ENCODE data around the gene FTCDNL1. TPM values are rescaled to one million over a fixed set of nuclear protein-coding genes. Genes with fewer than 3 reads are reported as not detected.

The FTCDNL1 gene
- polyA plus RNA-seq, 4 donors: 0.54 to 5.6 (median 0.85) TPM

- 89 to 93% (median 93%) methylated on average over 3 of the region's 3 CpGs for WGBS, 3 donors
- DNase-seq (no peak), FAIRE-seq (no peak)
- H3K4me3 ChIP-seq (ENCODE audit: low read depth in 1 of 3, low read length in 3 of 3): no peak overlapping the region
- H3K27me3 ChIP-seq (ENCODE audit: control insufficient read depth in 3 of 3, insufficient read depth in 3 of 3, low read length in 3 of 3): no peaks in the 10 kb centered on the region
- H3K36me3 ChIP-seq (ENCODE audit: control insufficient read depth in 3 of 3, insufficient read depth in 2 of 3, low read depth in 1 of 3, low read length in 3 of 3): no peaks in the 10 kb centered on the region
- H3K4me1 ChIP-seq (ENCODE audit: control insufficient read depth in 3 of 3, insufficient read depth in 2 of 3, low read depth in 1 of 3, low read length in 2 of 3): no peaks in the 10 kb centered on the region
- H3K9me3 ChIP-seq (ENCODE audit: control insufficient read depth in 2 of 2, insufficient read depth in 1 of 2, low read depth in 1 of 2, low read length in 1 of 2): peaks cover 0 to 7% of the 10 kb centered on the region in 2 donors
- H3K27ac ChIP-seq (ENCODE audit: low read depth in 1 of 3, low read length in 2 of 3): no peak overlapping the region
Measured at GRCh38 chr2:199754766-199755165, 96.2 kb downstream of the FTCDNL1 start.

- no peak overlapping the region for H3K4me3 ChIP-seq (ENCODE audit: low read depth in 1 of 3, low read length in 3 of 3)
- DNase-seq: no peak
- no peak for FAIRE-seq
- 77 to 85% (median 83%) methylated on average over 8 of the region's 8 CpGs for WGBS, 3 donors
- no peaks in the 10 kb centered on the region for H3K36me3 ChIP-seq (ENCODE audit: control insufficient read depth in 3 of 3, insufficient read depth in 2 of 3, low read depth in 1 of 3, low read length in 3 of 3)
- no peaks in the 10 kb centered on the region for H3K27me3 ChIP-seq (ENCODE audit: control insufficient read depth in 3 of 3, insufficient read depth in 3 of 3, low read length in 3 of 3)
- peaks cover 0 to 10% of the 10 kb centered on the region in 2 donors for H3K9me3 ChIP-seq (ENCODE audit: control insufficient read depth in 2 of 2, insufficient read depth in 1 of 2, low read depth in 1 of 2, low read length in 1 of 2)
- H3K4me1 ChIP-seq (ENCODE audit: control insufficient read depth in 3 of 3, insufficient read depth in 2 of 3, low read depth in 1 of 3, low read length in 2 of 3): no peaks in the 10 kb centered on the region
- no peak overlapping the region for H3K27ac ChIP-seq (ENCODE audit: low read depth in 1 of 3, low read length in 2 of 3)
Measured at GRCh38 chr2:199751492-199752120, 99.4 kb downstream of the FTCDNL1 start.

GRCh38 chr2:199749571-199749970, 101.4 kb downstream of the FTCDNL1 start:
- H3K27me3 ChIP-seq (ENCODE audit: control insufficient read depth in 3 of 3, insufficient read depth in 3 of 3, low read length in 3 of 3): no peaks in the 10 kb centered on the region
- WGBS, 3 donors: 87 to 94% (median 90%) methylated on average over 5 of the region's 5 CpGs
- H3K9me3 ChIP-seq (ENCODE audit: control insufficient read depth in 2 of 2, insufficient read depth in 1 of 2, low read depth in 1 of 2, low read length in 1 of 2): peaks cover 0 to 10% of the 10 kb centered on the region in 2 donors
- no peak overlapping the region for H3K4me3 ChIP-seq (ENCODE audit: low read depth in 1 of 3, low read length in 3 of 3)
- FAIRE-seq (no peak), DNase-seq (no peak)
- no peaks in the 10 kb centered on the region for H3K36me3 ChIP-seq (ENCODE audit: control insufficient read depth in 3 of 3, insufficient read depth in 2 of 3, low read depth in 1 of 3, low read length in 3 of 3)
- no peak overlapping the region for H3K27ac ChIP-seq (ENCODE audit: low read depth in 1 of 3, low read length in 2 of 3)
- H3K4me1 ChIP-seq (ENCODE audit: control insufficient read depth in 3 of 3, insufficient read depth in 2 of 3, low read depth in 1 of 3, low read length in 2 of 3): no peaks in the 10 kb centered on the region

GRCh38 chr2:199744724-199745123, 106.3 kb downstream of the FTCDNL1 start:
- 88 to 90% (median 89%) methylated on average over 11 of the region's 11 CpGs for WGBS, 3 donors
- no peaks in the 10 kb centered on the region for H3K4me1 ChIP-seq (ENCODE audit: control insufficient read depth in 3 of 3, insufficient read depth in 2 of 3, low read depth in 1 of 3, low read length in 2 of 3)
- H3K9me3 ChIP-seq (ENCODE audit: control insufficient read depth in 2 of 2, insufficient read depth in 1 of 2, low read depth in 1 of 2, low read length in 1 of 2): peaks cover 0 to 2% of the 10 kb centered on the region in 2 donors
- H3K27ac ChIP-seq (ENCODE audit: low read depth in 1 of 3, low read length in 2 of 3): no peak overlapping the region
- no peak overlapping the region for H3K4me3 ChIP-seq (ENCODE audit: low read depth in 1 of 3, low read length in 3 of 3)
- no peaks in the 10 kb centered on the region for H3K27me3 ChIP-seq (ENCODE audit: control insufficient read depth in 3 of 3, insufficient read depth in 3 of 3, low read length in 3 of 3)
- DNase-seq (no peak), FAIRE-seq (no peak)
- no peaks in the 10 kb centered on the region for H3K36me3 ChIP-seq (ENCODE audit: control insufficient read depth in 3 of 3, insufficient read depth in 2 of 3, low read depth in 1 of 3, low read length in 3 of 3)

GRCh38 chr2:199744260-199744659, 106.7 kb downstream of the FTCDNL1 start:
- Histone ChIP-seq H3K4me1 (ENCODE audit: control insufficient read depth in 3 of 3, insufficient read depth in 2 of 3, low read depth in 1 of 3, low read length in 2 of 3) (peaks cover 0 to 3% (median 0%) of the 10 kb centered on the region in 3 donors), H3K36me3 (ENCODE audit: control insufficient read depth in 3 of 3, insufficient read depth in 2 of 3, low read depth in 1 of 3, low read length in 3 of 3) (no peaks in the 10 kb centered on the region), H3K9me3 (ENCODE audit: control insufficient read depth in 2 of 2, insufficient read depth in 1 of 2, low read depth in 1 of 2, low read length in 1 of 2) (peaks cover 0 to 2% of the 10 kb centered on the region in 2 donors), H3K4me3 (ENCODE audit: low read depth in 1 of 3, low read length in 3 of 3) (no peak overlapping the region), H3K27me3 (ENCODE audit: control insufficient read depth in 3 of 3, insufficient read depth in 3 of 3, low read length in 3 of 3) (no peaks in the 10 kb centered on the region), H3K27ac (ENCODE audit: low read depth in 1 of 3, low read length in 2 of 3) (no peak overlapping the region)
- FAIRE-seq (no peak), DNase-seq (no peak)
- 45 to 64% (median 61%) methylated on average over 5 of the region's 5 CpGs for WGBS, 3 donors

GRCh38 chr2:199743415-199744120, 107.4 kb downstream of the FTCDNL1 start:
- 64 to 66% (median 65%) methylated on average over 5 of the region's 5 CpGs for WGBS, 3 donors
- no peaks in the 10 kb centered on the region for H3K27me3 ChIP-seq (ENCODE audit: control insufficient read depth in 3 of 3, insufficient read depth in 3 of 3, low read length in 3 of 3)
- no peak overlapping the region for H3K27ac ChIP-seq (ENCODE audit: low read depth in 1 of 3, low read length in 2 of 3)
- H3K36me3 ChIP-seq (ENCODE audit: control insufficient read depth in 3 of 3, insufficient read depth in 2 of 3, low read depth in 1 of 3, low read length in 3 of 3): no peaks in the 10 kb centered on the region
- H3K9me3 ChIP-seq (ENCODE audit: control insufficient read depth in 2 of 2, insufficient read depth in 1 of 2, low read depth in 1 of 2, low read length in 1 of 2): no peaks in the 10 kb centered on the region
- FAIRE-seq (no peak), DNase-seq (no peak)
- H3K4me3 ChIP-seq (ENCODE audit: low read depth in 1 of 3, low read length in 3 of 3): no peak overlapping the region
- H3K4me1 ChIP-seq (ENCODE audit: control insufficient read depth in 3 of 3, insufficient read depth in 2 of 3, low read depth in 1 of 3, low read length in 2 of 3): peaks cover 0 to 8% (median 0%) of the 10 kb centered on the region in 3 donors

GRCh38 chr2:199742884-199743283, 108.1 kb downstream of the FTCDNL1 start:
- Histone ChIP-seq H3K4me3 (ENCODE audit: low read depth in 1 of 3, low read length in 3 of 3) (no peak overlapping the region), H3K27me3 (ENCODE audit: control insufficient read depth in 3 of 3, insufficient read depth in 3 of 3, low read length in 3 of 3) (no peaks in the 10 kb centered on the region), H3K4me1 (ENCODE audit: control insufficient read depth in 3 of 3, insufficient read depth in 2 of 3, low read depth in 1 of 3, low read length in 2 of 3) (peaks cover 0 to 14% (median 0%) of the 10 kb centered on the region in 3 donors), H3K9me3 (ENCODE audit: control insufficient read depth in 2 of 2, insufficient read depth in 1 of 2, low read depth in 1 of 2, low read length in 1 of 2) (no peaks in the 10 kb centered on the region), H3K36me3 (ENCODE audit: control insufficient read depth in 3 of 3, insufficient read depth in 2 of 3, low read depth in 1 of 3, low read length in 3 of 3) (no peaks in the 10 kb centered on the region), H3K27ac (ENCODE audit: low read depth in 1 of 3, low read length in 2 of 3) (no peak overlapping the region)
- 87 to 92% (median 89%) methylated on average over 2 of the region's 2 CpGs for WGBS, 3 donors
- no peak for FAIRE-seq
- DNase-seq: no peak

DNA sequence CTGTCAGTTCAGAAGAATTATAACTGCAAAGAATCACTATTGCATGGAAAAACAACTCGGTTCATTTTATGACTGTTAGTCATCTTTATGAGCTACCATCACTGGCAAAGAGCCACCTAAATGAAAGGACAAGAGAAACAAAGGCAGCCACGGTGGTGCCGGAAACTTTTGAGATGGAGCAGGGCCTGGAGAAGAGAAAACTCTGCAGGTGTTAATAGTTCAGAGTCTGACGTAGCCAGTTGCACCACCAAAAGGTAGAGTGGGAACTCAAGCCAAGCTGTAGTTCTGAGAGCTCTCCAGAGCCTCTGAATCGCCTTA, 110.9 kb downstream of the FTCDNL1 start:
- no peaks in the 10 kb centered on the region for H3K9me3 ChIP-seq (ENCODE audit: control insufficient read depth in 2 of 2, insufficient read depth in 1 of 2, low read depth in 1 of 2, low read length in 1 of 2)
- FAIRE-seq (no peak), DNase-seq (no peak)
- no peak overlapping the region for H3K4me3 ChIP-seq (ENCODE audit: low read depth in 1 of 3, low read length in 3 of 3)
- no peak overlapping the region for H3K27ac ChIP-seq (ENCODE audit: low read depth in 1 of 3, low read length in 2 of 3)
- H3K36me3 ChIP-seq (ENCODE audit: control insufficient read depth in 3 of 3, insufficient read depth in 2 of 3, low read depth in 1 of 3, low read length in 3 of 3): no peaks in the 10 kb centered on the region
- WGBS, 3 donors: 24 to 32% (median 25%) methylated on average over 5 of the region's 5 CpGs
- H3K4me1 ChIP-seq (ENCODE audit: control insufficient read depth in 3 of 3, insufficient read depth in 2 of 3, low read depth in 1 of 3, low read length in 2 of 3): peaks cover 0 to 22% (median 0%) of the 10 kb centered on the region in 3 donors
- H3K27me3 ChIP-seq (ENCODE audit: control insufficient read depth in 3 of 3, insufficient read depth in 3 of 3, low read length in 3 of 3): no peaks in the 10 kb centered on the region
